Transverse colon (tissue), 4 donors: Measurements from ENCODE around the gene CREBBP. TPM values are rescaled to one million over a fixed set of nuclear protein-coding genes. Genes with fewer than 3 reads are reported as not detected.
A peak's percentile ranks its signal among the peaks of the same experiment; 100 is the strongest.

Experiments used
- DNase-seq: peaks from one replicate; pipeline ENCODE4 v3.0.0-alpha.2; 2019
- H3K27ac ChIP-seq, 4 donors: fragments of 200-600 bp; sonication (generic); 2 replicates each; pipeline ENCODE4 v1.5.1; 2016 to 2018; ENCODE audit warnings: inconsistent platforms in 4 of 4
- H3K27me3 ChIP-seq: fragments of 200-600 bp; sonication (generic); 2 replicates; pipeline ENCODE4 v1.5.1; 2017; ENCODE audit warnings: inconsistent platforms
- H3K36me3 ChIP-seq, 4 donors: fragments of 200-600 bp; sonication (generic); 2 replicates each; pipeline ENCODE4 v1.5.1; 2017 to 2019; ENCODE audit warnings: inconsistent platforms in 4 of 4
- H3K4me1 ChIP-seq, 4 donors: fragments of 200-600 bp; sonication (generic); 2 replicates each; pipeline ENCODE4 v1.5.1; 2017 to 2020; ENCODE audit warnings: inconsistent platforms in 4 of 4
- H3K4me3 ChIP-seq, 4 donors: fragments of 200-600 bp; sonication (generic); 1 replicate in 1 of 4; 2 replicates in 3 of 4; pipeline versions ENCODE4 v1.5.1 to v1.6.1; 2017 to 2019; ENCODE audit warnings: inconsistent platforms in 4 of 4
- H3K9me3 ChIP-seq, 2 donors: fragments of 200-600 bp; sonication (generic); 2 replicates each; pipeline ENCODE4 v1.5.1; 2017 to 2019; ENCODE audit warnings: inconsistent platforms in 2 of 2
- CTCF ChIP-seq, 5 experiments: fragments of 200-600 bp in 3 of 5; fragments of 450-650 bp in 2 of 5; sonication (generic) in 3 of 5; IDR thresholded peaks; 1 replicate in 2 of 5; 2 replicates in 3 of 5; pipeline ENCODE4 v1.5.1; 2016 to 2017; ENCODE audit warnings: antibody characterized with exemption in 5 of 5, inconsistent platforms in 3 of 5, mild to moderate bottlenecking in 2 of 5, moderate library complexity in 1 of 5
- EP300 ChIP-seq: sonication (generic); formaldehyde crosslinking; IDR thresholded peaks from one replicate; pipeline ENCODE4 v1.6.1; 2017; ENCODE audit warnings: antibody characterized with exemption, low read depth
- POLR2A ChIP-seq: fragments of 450-650 bp; IDR thresholded peaks from one replicate; pipeline ENCODE4 v1.6.1; 2016; ENCODE audit warnings: antibody characterized with exemption, mild to moderate bottlenecking, moderate library complexity
- POLR2AphosphoS5 ChIP-seq, 3 donors: sonication (generic); formaldehyde crosslinking; IDR thresholded peaks; one replicate each; pipeline ENCODE4 v1.6.1; 2016; ENCODE audit warnings: antibody characterized with exemption in 3 of 3
- WGBS, 2 donors: methylation state at CpG; one replicate each; pipeline ENCODE4 v1.1.5; 2018; ENCODE audit warnings: low coverage in 1 of 2; 5-methylcytosine and 5-hydroxymethylcytosine counted together
- in situ Hi-C, 4 donors: fragments of 200-750 bp; cut with MboI; loops; one replicate each; pipeline versions ENCODE4 v1.15.0 to v1.15.1; 2017; ENCODE audit warnings: low sequenced_read_pairs in 3 of 4, low pct_ligation_motif_present in 1 of 4, low pct_unique_long_range_greater_than_20kb in 1 of 4
- intact Hi-C: fragments of 100-400 bp; cut with DNase I; formaldehyde crosslinking; loops from one replicate; pipeline ENCODE4 v1.15.1; 2023; ENCODE audit warnings: low total_unique reads
- total RNA-seq, 4 donors: library from RNA; depleted of rRNA; stranded (reverse); fragments of >200 nt; gene quantifications; one replicate each; pipeline ENCODE4 v1.1.0, GENCODE V29; 2016

The CREBBP gene
- total RNA-seq, 4 donors from 2014 or later, result 52.4 to 235 (median 98.7) TPM

GRCh38 chr16:3694051-3694450, 186.5 kb downstream of the CREBBP start:
- TF ChIP-seq POLR2AphosphoS5 (IDR thresholded peaks at IDR 0.05) (no peak), EP300 (no peak), POLR2A (no peak), CTCF (IDR thresholded peaks at IDR 0.05) (no peak)
- H3K36me3 ChIP-seq, result no peaks in the 10 kb centered on the region
- 90 to 98% methylated on average over 7 to 9 of the region's 9 CpGs for WGBS, 2 donors

DNA sequence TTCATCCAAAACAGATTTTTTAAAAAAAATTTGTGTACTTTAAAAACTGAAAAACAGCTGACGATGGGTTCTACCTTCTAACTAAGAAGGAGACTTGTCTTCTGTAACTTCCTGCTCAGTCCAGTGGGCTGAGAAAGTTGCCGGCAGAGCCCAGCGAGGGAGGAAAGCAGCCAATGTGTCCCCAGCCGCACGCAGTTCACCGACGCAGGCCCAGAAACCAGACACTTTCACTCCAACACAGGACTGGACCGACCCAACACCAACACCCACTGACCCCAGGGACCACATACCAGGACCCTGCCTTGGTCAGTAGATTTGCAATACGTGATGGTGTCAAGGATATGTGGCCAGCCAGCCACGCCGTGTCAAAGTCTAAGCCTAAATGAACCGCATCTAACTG, 188.8 kb downstream of the CREBBP start:
- Histone ChIP-seq H3K4me1 (peaks cover 0 to 13% (median 2%) of the 10 kb centered on the region in 4 donors), H3K4me3 (no peak overlapping the region), H3K27ac (no peak overlapping the region), H3K27me3 (no peaks in the 10 kb centered on the region), H3K9me3 (no peaks in the 10 kb centered on the region), H3K36me3 (no peaks in the 10 kb centered on the region)
- TF ChIP-seq POLR2AphosphoS5 (IDR thresholded peaks at IDR 0.05) (no peak), EP300 (no peak), POLR2A (no peak), CTCF (IDR thresholded peaks at IDR 0.05) (no peak)
- 90 to 92% methylated on average over 6 to 12 of the region's 12 CpGs for WGBS, 2 donors
- in situ Hi-C loops (loop anchor here in 2 of 4 donors (10.0 to 25.0 kb wide), 2 partner anchors 183 to 196 kb away; partner anchors contain the start of gene CREBBP (in 1 of the 2)), intact Hi-C loops (no loop called here)
- DNase-seq, result no peak

More at GRCh38 chr16:3694051-3694450, 186.5 kb downstream of the CREBBP start:
- Histone ChIP-seq H3K4me1 (peaks cover 0 to 13% (median 2%) of the 10 kb centered on the region in 4 donors), H3K27me3 (no peaks in the 10 kb centered on the region), H3K4me3 (no peak overlapping the region), H3K9me3 (no peaks in the 10 kb centered on the region), H3K27ac (no peak overlapping the region)
- no peak for DNase-seq
- intact Hi-C loops, result no loop called here
- in situ Hi-C loops, result loop anchor here in 2 of 4 donors (10.0 to 25.0 kb wide), 2 partner anchors 181 to 193 kb away; partner anchors contain the start of gene CREBBP (in 1 of the 2)

GRCh38 chr16:3690980-3691720, 189.4 kb downstream of the CREBBP start:
- H3K4me3 ChIP-seq, result peak overlapping the region in 1 of 4 donors; percentile 30
- TF ChIP-seq EP300 (no peak), CTCF (IDR thresholded peaks at IDR 0.05) (no peak), POLR2AphosphoS5 (IDR thresholded peaks at IDR 0.05) (no peak), POLR2A (no peak)
- intact Hi-C loops (loop anchor here (1.0 kb wide), 1 partner anchor 189 kb away; the partner anchor contains the start of gene CREBBP), in situ Hi-C loops (loop anchor here in 2 of 4 donors (10.0 to 25.0 kb wide), 2 partner anchors 184 to 196 kb away; partner anchors contain the start of gene CREBBP (in 1 of the 2))
- WGBS, 2 donors, result 83 to 87% methylated on average over 5 to 19 of the region's 19 CpGs
- peaks cover 0 to 3% (median under 1%) of the 10 kb centered on the region in 4 donors for H3K36me3 ChIP-seq
- no peaks in the 10 kb centered on the region for H3K9me3 ChIP-seq
- H3K4me1 ChIP-seq, result peaks cover 0 to 13% (median 2%) of the 10 kb centered on the region in 4 donors
- no peaks in the 10 kb centered on the region for H3K27me3 ChIP-seq
- no peak for DNase-seq
- peak overlapping the region; percentile 45 to 74 (median 62) for H3K27ac ChIP-seq

GRCh38 chr16:3690470-3690928, 190.0 kb downstream of the CREBBP start:
- Histone ChIP-seq H3K4me1 (peaks cover 0 to 13% (median 2%) of the 10 kb centered on the region in 4 donors), H3K27me3 (no peaks in the 10 kb centered on the region), H3K9me3 (no peaks in the 10 kb centered on the region), H3K27ac (peak overlapping the region; percentile 45 to 74 (median 62)), H3K36me3 (peaks cover 0 to 7% (median 3%) of the 10 kb centered on the region in 4 donors), H3K4me3 (peak overlapping the region in 1 of 4 donors; percentile 30)
- intact Hi-C loops, result loop anchor here (1.0 kb wide), 1 partner anchor 190 kb away; the partner anchor contains the start of gene CREBBP
- in situ Hi-C loops, result loop anchor here in 2 of 4 donors (10.0 to 25.0 kb wide), 2 partner anchors 184 to 197 kb away; partner anchors contain the start of gene CREBBP (in 1 of the 2)
- 34 to 50% methylated on average over 4 to 17 of the region's 18 CpGs for WGBS, 2 donors
- DNase-seq, result peak; percentile 89
- TF ChIP-seq POLR2AphosphoS5 (IDR thresholded peaks at IDR 0.05) (peak in 1 of 3 donors; percentile 58), EP300 (no peak), POLR2A (no peak), CTCF (IDR thresholded peaks at IDR 0.05) (peak; percentile 89 to 94 (median 93))
